ENCODE measurements around the gene FAM163B.

FAM163B gene

GRCh38 chr9:133609311-133610098 is at the start of gene FAM163B:
TSS of gene FAM163B (minus strand) at chr9:133609389. CDS start at chr9:133580223, 29,166 bp downstream.
- DNase-seq (ENCODE audit: insufficient read length, low spot score): peak; percentile 50
- FAIRE-seq: no peak
- TF ChIP-seq CTCF (IDR thresholded peaks at IDR 0.05; ENCODE audit: insufficient read depth, missing control alignments): no peak

- TF ChIP-seq CTCF (IDR thresholded peaks at IDR 0.05; ENCODE audit: insufficient read depth, missing control alignments): no peak
- DNase-seq (ENCODE audit: insufficient read length, low spot score): no peak
- FAIRE-seq: no peak
Measured at GRCh38 chr9:133657120-133657661, 48.0 kb upstream of the FAM163B start.

- DNase-seq (ENCODE audit: insufficient read length, low spot score): no peak
- no peak for TF ChIP-seq CTCF (IDR thresholded peaks at IDR 0.05; ENCODE audit: insufficient read depth, missing control alignments)
- FAIRE-seq: no peak
Measured at GRCh38 chr9:133656211-133657119, 47.3 kb upstream of the FAM163B start.

GRCh38 chr9:133655701-133656100 is 46.5 kb upstream of the FAM163B start:
- no peak for FAIRE-seq

GRCh38 chr9:133654736-133655657 is 45.8 kb upstream of the FAM163B start:
- no peak for TF ChIP-seq CTCF (IDR thresholded peaks at IDR 0.05; ENCODE audit: insufficient read depth, missing control alignments)
- FAIRE-seq: no peak
- no peak for DNase-seq (ENCODE audit: insufficient read length, low spot score)

More at GRCh38 chr9:133655701-133656100, 46.5 kb upstream of the FAM163B start:
- TF ChIP-seq CTCF (IDR thresholded peaks at IDR 0.05; ENCODE audit: insufficient read depth, missing control alignments): no peak
- no peak for DNase-seq (ENCODE audit: insufficient read length, low spot score)

GRCh38 chr9:133653638-133654037 is 44.4 kb upstream of the FAM163B start:
- TF ChIP-seq CTCF (IDR thresholded peaks at IDR 0.05; ENCODE audit: insufficient read depth, missing control alignments): no peak
- DNase-seq (ENCODE audit: insufficient read length, low spot score) (no peak), FAIRE-seq (no peak)

All from D721Med (cell line).